ENCODE results near the gene SH3PXD2A. TPM values are rescaled to one million over a fixed set of nuclear protein-coding genes. Genes with fewer than 3 reads are reported as not detected.

The SH3PXD2A gene
- total RNA-seq, 1 experiment from 2014 or later, result 4.5 TPM

GRCh38 chr10:103854686-103855391 lies 537 bp downstream of the SH3PXD2A start:
- peak; percentile 49; the same call in 2 of the 3 replicates for TF ChIP-seq CTCF (conservative IDR thresholded peaks at IDR 0.05)
- Mint-ChIP-seq H3K9me3 (no peaks in the 10 kb centered on the region; a peak in 3 of 5 replicates), H3K36me3 (ENCODE audit: insufficient read depth in 1 of 3, low read depth in 3 of 3) (no peaks in the 10 kb centered on the region; a peak in 1 of 7 replicates), H3K27ac (no peak overlapping the region), H3K4me1 (peaks cover 20 to 28% of the 10 kb centered on the region in 2 experiments), H3K4me3 (peak overlapping the region; percentile 73 to 91), H3K27me3 (ENCODE audit: low read depth) (peaks cover 54% of the 10 kb centered on the region)
- no peak overlapping the region for H2AFZ ChIP-seq (ENCODE audit: low read length)
- H2BK15ac ChIP-seq (ENCODE audit: low read depth, low read length), result no peak overlapping the region
- peak overlapping the region; percentile 66 for H3K4me2 ChIP-seq (ENCODE audit: insufficient read depth, insufficient read length, low read length)
- no peak overlapping the region for H4K5ac ChIP-seq (ENCODE audit: insufficient read length, low read depth, low read length)
- no peak overlapping the region for H4K91ac ChIP-seq (ENCODE audit: insufficient read length, low read depth, low read length)
- no peak overlapping the region for H4K8ac ChIP-seq (replicated peaks; ENCODE audit: insufficient read length, low read depth, low read length)
- no peak overlapping the region for H3K14ac ChIP-seq (ENCODE audit: insufficient read depth, low read length)
- no peak overlapping the region for H3K4ac ChIP-seq (ENCODE audit: low read depth, low read length)
- no peak overlapping the region for H3K9ac ChIP-seq (ENCODE audit: extremely low read depth, insufficient read length, low read length)
- H3K56ac ChIP-seq (ENCODE audit: insufficient read length, low read depth, low read length), result no peak overlapping the region
- no peak overlapping the region for H2BK20ac ChIP-seq (ENCODE audit: low read depth, low read length, poor library complexity, severe bottlenecking)
- no peak overlapping the region for H2BK5ac ChIP-seq (ENCODE audit: insufficient read length, low read length)
- no peak overlapping the region for H2BK12ac ChIP-seq (ENCODE audit: insufficient read length, low read depth, low read length)
- DNase-seq, result peak; percentile 48
- no peak overlapping the region for H2BK120ac ChIP-seq (ENCODE audit: low read depth, low read length, poor library complexity, severe bottlenecking)
- no peak overlapping the region for H3K23ac ChIP-seq (ENCODE audit: insufficient read length, low read depth, low read length)
- no peak overlapping the region for H3K18ac ChIP-seq (ENCODE audit: insufficient read length, low read depth, low read length)
- peaks cover 2% of the 10 kb centered on the region; the same call in 1 of the 2 replicates for H3K27me3 ChIP-seq (ENCODE audit: insufficient read depth, low read length)
- H3K9me3 ChIP-seq (ENCODE audit: control insufficient read depth, low read depth, low read length), result no peaks in the 10 kb centered on the region
- no peak overlapping the region for H2AK5ac ChIP-seq (ENCODE audit: insufficient read length, low read length)
- no peaks in the 10 kb centered on the region for H3K79me1 ChIP-seq (ENCODE audit: insufficient read depth, low read depth, low read length, poor library complexity, severe bottlenecking)
- H3K79me2 ChIP-seq (ENCODE audit: insufficient read depth, low read length), result no peaks in the 10 kb centered on the region
- H3K4me1 ChIP-seq (ENCODE audit: insufficient read depth, low read length), result no peaks in the 10 kb centered on the region
- no peak overlapping the region for H3T11ph ChIP-seq (ENCODE audit: low read length)
- H4K20me1 ChIP-seq (ENCODE audit: control insufficient read depth, insufficient read depth, insufficient read length), result no peaks in the 10 kb centered on the region
- WGBS (ENCODE audit: extremely low coverage, insufficient read length, low lambda C conversion rate), result no CpG with 5 or more reads among the region's 53 CpGs
- H3K23me2 ChIP-seq (ENCODE audit: insufficient read length, low read depth, low read length, poor library complexity, severe bottlenecking), result peaks cover 16% of the 10 kb centered on the region
- H3K27ac ChIP-seq (ENCODE audit: insufficient read length, low read depth, low read length), result no peak overlapping the region

Data from H9 (cell line).